Stimulated activated CD4-positive, alpha-beta T cell treated with anti-CD3 and anti-CD28 coated beads, Interleukin-15, amount 100 ng/mL, for 1 hour (primary cell): Measurements from ENCODE around the gene PCBP3.

Source experiments
- DNase-seq, 2 donors: peaks; one replicate each; pipeline ENCODE4 v3.0.0-alpha.2; 2020; ENCODE audit warnings: low read depth in 1 of 2, low spot score in 1 of 2

PCBP3 gene

GRCh38 chr21:45988366-45989347 is 345.1 kb downstream of the PCBP3 start:
- no peak for DNase-seq

- DNase-seq = no peak
Observed at GRCh38 chr21:45989355-45990048, 346.0 kb downstream of the PCBP3 start.

- DNase-seq = no peak
Observed at GRCh38 chr21:45990049-45990711, 346.7 kb downstream of the PCBP3 start.

- no peak for DNase-seq
Observed at GRCh38 chr21:45990741-45991605, 347.4 kb downstream of the PCBP3 start.

- DNase-seq = no peak
Observed at GRCh38 chr21:45991606-45992300, 348.2 kb downstream of the PCBP3 start.
